Mesenchymal stem cell (in vitro differentiated cells and primary cell): ENCODE measurements around the gene CSNK1G1.
"Not testable (repeated sequence)": the region's sequence is repeated elsewhere in the genome, so short reads cannot be mapped to it uniquely, and the experiment has no call there.

ENCODE experiments used
- DNase-seq: peaks from one replicate; pipeline ENCODE4 v3.0.0-alpha.2; 2013
- H2AFZ ChIP-seq: one replicate; pipeline ENCODE4 v1.6.1; 2013; ENCODE audit warnings: low read depth, mild to moderate bottlenecking, control low read depth, inconsistent platforms, low read length, moderate library complexity
- H2AK5ac ChIP-seq: 2 replicates; pipeline ENCODE4 v1.6.1; 2013; ENCODE audit warnings: low read length, moderate library complexity, mild to moderate bottlenecking, inconsistent platforms; ENCODE audit not compliant: severe bottlenecking
- H2BK120ac ChIP-seq: one replicate; pipeline ENCODE4 v1.6.1; 2013; ENCODE audit warnings: low read depth, mild to moderate bottlenecking, inconsistent platforms, low read length, moderate library complexity
- H2BK12ac ChIP-seq, 2 experiments: one replicate each; pipeline ENCODE4 v1.6.1; 2013; ENCODE audit warnings: inconsistent platforms in 2 of 2, low read length in 2 of 2, mild to moderate bottlenecking in 2 of 2, moderate library complexity in 2 of 2, control low read depth in 1 of 2
- H2BK15ac ChIP-seq: one replicate; pipeline ENCODE4 v1.6.1; 2013; ENCODE audit warnings: mild to moderate bottlenecking, low read depth, inconsistent platforms; ENCODE audit not compliant: poor library complexity, severe bottlenecking
- H2BK5ac ChIP-seq: 2 replicates; pipeline ENCODE4 v1.6.1; 2013; ENCODE audit warnings: low read depth, mild to moderate bottlenecking, low read length, control low read depth, inconsistent platforms; ENCODE audit not compliant: poor library complexity, severe bottlenecking
- H3K14ac ChIP-seq, 2 experiments: one replicate each; pipeline ENCODE4 v1.6.1; 2013; ENCODE audit warnings: inconsistent platforms in 2 of 2, low read length in 2 of 2, control low read depth in 1 of 2, mild to moderate bottlenecking in 1 of 2, moderate library complexity in 1 of 2
- H3K18ac ChIP-seq, 2 experiments: one replicate each; pipeline ENCODE4 v1.6.1; 2013; ENCODE audit warnings: inconsistent platforms in 2 of 2, low read length in 2 of 2, control low read depth in 1 of 2, low read depth in 1 of 2, mild to moderate bottlenecking in 1 of 2
- H3K23ac ChIP-seq, 2 experiments: one replicate each; pipeline ENCODE4 v1.6.1; 2013; ENCODE audit warnings: inconsistent platforms in 2 of 2, low read length in 2 of 2, mild to moderate bottlenecking in 2 of 2, moderate library complexity in 2 of 2, control low read depth in 1 of 2
- H3K27ac ChIP-seq: 2 replicates; pipeline ENCODE4 v1.5.1; 2013; ENCODE audit warnings: mild to moderate bottlenecking, moderate library complexity, low read length, control low read depth, inconsistent platforms; ENCODE audit not compliant: poor library complexity, severe bottlenecking
- H3K27me3 ChIP-seq, 2 experiments: 2 replicates each; pipeline versions ENCODE4 v1.6.1 to v1.7.0; 2013; ENCODE audit warnings: low read length in 2 of 2, mild to moderate bottlenecking in 2 of 2, moderate library complexity in 2 of 2, control low read depth in 1 of 2, inconsistent platforms in 1 of 2; ENCODE audit not compliant: control insufficient read depth in 1 of 2, insufficient read depth in 1 of 2
- H3K36me3 ChIP-seq, 2 experiments: 2 replicates each; pipeline versions ENCODE4 v1.6.1 to v1.7.0; 2013; ENCODE audit warnings: low read length in 2 of 2, control low read depth in 1 of 2, inconsistent platforms in 1 of 2, low read depth in 1 of 2, mild to moderate bottlenecking in 1 of 2; ENCODE audit not compliant: insufficient read depth in 2 of 2, control insufficient read depth in 1 of 2
- H3K4ac ChIP-seq, 2 experiments: one replicate each; pipeline ENCODE4 v1.6.1; 2013; ENCODE audit warnings: inconsistent platforms in 2 of 2, low read length in 2 of 2, mild to moderate bottlenecking in 2 of 2, moderate library complexity in 2 of 2, control low read depth in 1 of 2, low read depth in 1 of 2
- H3K4me1 ChIP-seq: 2 replicates; pipeline ENCODE4 v1.6.1; 2013; ENCODE audit warnings: low read depth, low read length, control low read depth; ENCODE audit not compliant: control insufficient read depth, insufficient read depth
- H3K4me2 ChIP-seq: 2 replicates; pipeline ENCODE4 v1.6.1; 2013; ENCODE audit warnings: low read length, mild to moderate bottlenecking, inconsistent platforms; ENCODE audit not compliant: poor library complexity, severe bottlenecking
- H3K4me3 ChIP-seq, 2 experiments: 2 replicates each; pipeline versions ENCODE4 v1.5.1 to v1.7.0; 2013; ENCODE audit warnings: low read length in 2 of 2, mild to moderate bottlenecking in 2 of 2, control low read depth in 1 of 2, low read depth in 1 of 2; ENCODE audit not compliant: insufficient read depth in 1 of 2
- H3K79me1 ChIP-seq: replicated peaks from 2 replicates; pipeline ENCODE4 v1.6.1; 2013; ENCODE audit warnings: mild to moderate bottlenecking, control low read depth, low read length, inconsistent platforms; ENCODE audit not compliant: poor library complexity, severe bottlenecking
- H3K9ac ChIP-seq: 2 replicates; pipeline ENCODE4 v1.7.0; 2013; ENCODE audit warnings: mild to moderate bottlenecking, low read length, moderate library complexity
- H3K9me3 ChIP-seq: 2 replicates; pipeline ENCODE4 v1.7.0; 2013; ENCODE audit warnings: mild to moderate bottlenecking, low read length; ENCODE audit not compliant: control insufficient read depth
- H4K8ac ChIP-seq: one replicate; pipeline ENCODE4 v1.6.1; 2013; ENCODE audit warnings: inconsistent platforms, mild to moderate bottlenecking, low read length, moderate library complexity
- H4K91ac ChIP-seq: one replicate; pipeline ENCODE4 v1.6.1; 2013; ENCODE audit warnings: mild to moderate bottlenecking, low read length, inconsistent platforms
- WGBS: methylation state at CpG from one replicate; pipeline ENCODE4 v1.1.7; 2013; ENCODE audit warnings: mixed read lengths; 5-methylcytosine and 5-hydroxymethylcytosine counted together

CSNK1G1 gene

GRCh38 chr15:64383760-64384159 lies 27.8 kb upstream of the CSNK1G1 start:
- no peak overlapping the region for H3K4me2 ChIP-seq
- H3K18ac ChIP-seq = no peak overlapping the region
- no peak overlapping the region for H3K4ac ChIP-seq
- no peak overlapping the region for H2BK120ac ChIP-seq
- H3K9me3 ChIP-seq = no peaks in the 10 kb centered on the region
- peaks cover 6% of the 10 kb centered on the region for H3K79me1 ChIP-seq
- H3K27ac ChIP-seq = no peak overlapping the region
- no peak overlapping the region for H3K23ac ChIP-seq
- no peak overlapping the region for H2BK15ac ChIP-seq
- no peak overlapping the region for H2AFZ ChIP-seq
- H4K8ac ChIP-seq = no peak overlapping the region
- H3K27me3 ChIP-seq = no peaks in the 10 kb centered on the region
- WGBS = 83% methylated on average over 1 of the region's 2 CpGs
- no peak overlapping the region for H3K4me3 ChIP-seq
- no peaks in the 10 kb centered on the region for H3K36me3 ChIP-seq
- no peak overlapping the region for H2AK5ac ChIP-seq
- no peak overlapping the region for H3K9ac ChIP-seq
- H3K14ac ChIP-seq = no peak overlapping the region
- H2BK12ac ChIP-seq = no peak overlapping the region
- no peak for DNase-seq
- H2BK5ac ChIP-seq = no peak overlapping the region
- peaks cover 10% of the 10 kb centered on the region for H3K4me1 ChIP-seq
- H4K91ac ChIP-seq = no peak overlapping the region

GRCh38 chr15:64381000-64381751 lies 25.2 kb upstream of the CSNK1G1 start, which contains the start of gene PCLAF:
PCLAF (minus strand) TSS chr15:64381441; CDS start chr15:64381371, 70 bp downstream.
- no peak within 1 kb of the TSS for H2AK5ac ChIP-seq
- H2BK120ac ChIP-seq = no peak within 1 kb of the TSS
- H3K79me1 ChIP-seq = peaks cover 3% of the 10 kb centered on the region
- no peaks in the 10 kb centered on the region for H3K27me3 ChIP-seq
- H3K4me1 ChIP-seq = peaks cover 9% of the 10 kb centered on the region
- H3K4me2 ChIP-seq = peak within 1 kb of the TSS; percentile 96
- H3K4me3 ChIP-seq = peak within 1 kb of the TSS; percentile 60 to 90
- no peak within 1 kb of the TSS for H2BK5ac ChIP-seq
- no peaks in the 10 kb centered on the region for H3K9me3 ChIP-seq
- no peak within 1 kb of the TSS for H3K27ac ChIP-seq
- WGBS = under 1% methylated on average over 33 of the region's 38 CpGs
- no peak within 1 kb of the TSS for H3K4ac ChIP-seq
- H2AFZ ChIP-seq = peak within 1 kb of the TSS; percentile 6
- H3K36me3 ChIP-seq = no peaks in the 10 kb centered on the region
- peak; percentile 97 for DNase-seq
- no peak within 1 kb of the TSS for H3K18ac ChIP-seq
- no peak within 1 kb of the TSS for H2BK15ac ChIP-seq
- H4K8ac ChIP-seq = no peak within 1 kb of the TSS
- H3K9ac ChIP-seq = peak within 1 kb of the TSS; percentile 80
- H3K14ac ChIP-seq = no peak within 1 kb of the TSS
- H4K91ac ChIP-seq = no peak within 1 kb of the TSS
- no peak within 1 kb of the TSS for H3K23ac ChIP-seq
- H2BK12ac ChIP-seq = no peak within 1 kb of the TSS

DNA sequence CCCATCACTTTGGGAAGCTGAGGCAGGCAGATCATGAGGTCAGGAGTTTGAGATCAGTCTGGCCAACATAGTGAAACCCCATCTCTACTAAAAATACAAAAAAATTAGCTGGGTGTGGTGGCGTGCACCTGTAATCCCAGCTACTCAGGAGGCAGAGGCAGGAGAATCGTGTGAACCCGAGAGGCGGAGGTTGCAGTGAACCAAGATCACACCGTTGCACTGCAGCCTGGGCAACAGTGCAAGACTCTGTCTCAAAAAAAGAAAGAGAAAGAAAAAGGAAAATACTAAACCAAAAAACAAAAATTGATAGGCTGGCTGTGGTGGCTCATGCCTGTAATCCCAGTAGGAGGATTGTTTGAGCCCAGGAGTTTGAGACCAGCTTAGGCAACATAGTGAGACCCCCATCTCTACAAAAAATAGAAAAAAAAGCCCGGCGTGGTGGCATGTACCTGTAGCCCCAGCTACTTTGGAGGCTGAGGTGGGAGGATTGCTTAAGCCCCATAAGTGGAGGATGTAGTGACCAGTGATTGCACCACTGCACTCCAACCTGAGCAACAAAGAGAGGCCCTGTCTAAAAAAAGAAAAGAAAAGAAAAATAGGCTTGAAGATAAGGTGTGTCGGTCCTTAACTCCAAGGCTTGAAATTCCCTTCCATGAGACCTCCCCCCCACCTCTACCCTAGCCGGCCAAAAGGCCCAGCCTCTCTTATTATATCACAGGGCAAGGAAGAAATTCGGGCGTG lies 24.3 kb upstream of the CSNK1G1 start:
- H3K9ac ChIP-seq = peak overlapping the region; percentile 80
- not testable (repeated sequence) for H2AK5ac ChIP-seq, H2BK120ac ChIP-seq, DNase-seq, H2AFZ ChIP-seq, H3K14ac ChIP-seq, H3K18ac ChIP-seq, H3K4me1 ChIP-seq, H2BK12ac ChIP-seq, H4K91ac ChIP-seq, H3K27ac ChIP-seq, H2BK5ac ChIP-seq, H3K79me1 ChIP-seq, H3K27me3 ChIP-seq, H4K8ac ChIP-seq, H2BK15ac ChIP-seq, H3K4ac ChIP-seq, H3K36me3 ChIP-seq, H3K23ac ChIP-seq, H3K9me3 ChIP-seq
- peak overlapping the region in 1 of 2 experiments; percentile 90 for H3K4me3 ChIP-seq
- H3K4me2 ChIP-seq = peak overlapping the region; percentile 96
- 60% methylated on average over 10 of the region's 11 CpGs for WGBS

GRCh38 chr15:64379216-64379960 lies 23.4 kb upstream of the CSNK1G1 start:
- no peak for DNase-seq
- Histone ChIP-seq H3K9ac (no peak overlapping the region), H2AK5ac (no peak overlapping the region), H3K14ac (no peak overlapping the region), H2BK12ac (peak overlapping the region in 1 of 2 experiments; percentile 54), H3K4me3 (no peak overlapping the region), H3K4me1 (peaks cover 9% of the 10 kb centered on the region), H2AFZ (no peak overlapping the region), H4K8ac (peak overlapping the region; percentile 49), H3K23ac (no peak overlapping the region), H3K4me2 (no peak overlapping the region), H3K4ac (peak overlapping the region in 1 of 2 experiments; percentile 56), H3K79me1 (peaks cover 6% of the 10 kb centered on the region), H3K27ac (peak overlapping the region; percentile 51), H2BK120ac (no peak overlapping the region), H3K27me3 (no peaks in the 10 kb centered on the region), H3K18ac (peak overlapping the region; percentile 35 to 62), H3K36me3 (no peaks in the 10 kb centered on the region), H3K9me3 (no peaks in the 10 kb centered on the region), H2BK15ac (peak overlapping the region; percentile 28), H4K91ac (no peak overlapping the region), H2BK5ac (no peak overlapping the region)
- 67% methylated on average over 7 of the region's 9 CpGs for whole genome bisulfite sequencing
